OCI-LY3 (cell line): Measurements from ENCODE around the gene CTNNB1.
A peak's percentile ranks its signal among the peaks of the same experiment; 100 is the strongest.

Experiments
- H2AFZ ChIP-seq: fragments of 200-600, 300-600 bp; shearing (Covaris generic); 2 replicates; pipeline ENCODE4 v1.6.0; 2014; ENCODE audit warnings: antibody characterized with exemption, low read depth, low read length
- H3K27ac ChIP-seq: fragments of 200-600, 300-600 bp; sonication (generic); 2 replicates; pipeline ENCODE4 v1.5.1; 2014; ENCODE audit warnings: mild to moderate bottlenecking, low read length, moderate library complexity, mixed read lengths
- H3K27me3 ChIP-seq: fragments of 200-600, 300-600 bp; sonication (generic); 2 replicates; pipeline ENCODE4 v1.6.1; 2014; ENCODE audit warnings: low read depth, low read length, mixed read lengths
- H3K36me3 ChIP-seq: fragments of 200-600, 300-600 bp; sonication (generic); replicated peaks from 2 replicates; pipeline ENCODE3; 2014; ENCODE audit warnings: low read depth, low read length, mixed read lengths
- H3K4me1 ChIP-seq: fragments of 300-600, 200-600 bp; sonication (generic); 2 replicates; pipeline ENCODE4 v1.6.1; 2014; ENCODE audit warnings: low read length, mixed read lengths
- H3K4me2 ChIP-seq: fragments of 200-600, 300-600 bp; sonication (generic); 2 replicates; pipeline ENCODE4 v1.6.1; 2014; ENCODE audit warnings: low read length, mixed read lengths
- H3K4me3 ChIP-seq: fragments of 300-600, 200-600 bp; sonication (generic); 2 replicates; pipeline ENCODE4 v1.5.1; 2014; ENCODE audit warnings: antibody characterized with exemption, mild to moderate bottlenecking, low read length, moderate library complexity
- H3K79me2 ChIP-seq: fragments of 300-600, 200-600 bp; shearing (Covaris generic); 2 replicates; pipeline ENCODE4 v1.6.1; 2014; ENCODE audit warnings: mild to moderate bottlenecking, low read length, mixed read lengths
- H3K9ac ChIP-seq: fragments of 300-600, 200-600 bp; shearing (Covaris generic); 2 replicates; pipeline ENCODE4 v1.6.0; 2014; ENCODE audit warnings: mild to moderate bottlenecking, low read length, moderate library complexity
- H3K9me3 ChIP-seq: fragments of 200-600, 300-600 bp; shearing (Covaris generic); 2 replicates; pipeline ENCODE4 v1.6.1; 2014; ENCODE audit warnings: low read length, mixed read lengths; ENCODE audit not compliant: insufficient read depth
- H4K20me1 ChIP-seq: fragments of 200-600, 300-600 bp; sonication (generic); 2 replicates; pipeline ENCODE4 v1.6.1; 2016; ENCODE audit warnings: low read length, mixed read lengths; ENCODE audit not compliant: insufficient read depth
- EZH2phosphoT487 ChIP-seq: fragments of 200-600 bp; shearing (Covaris generic); IDR thresholded peaks from 2 replicates; pipeline ENCODE4 v1.6.1; 2018; ENCODE audit warnings: antibody characterized with exemption, mixed run types, low read depth
- TF ChIP-seq, protein P1 (sequence below): fragments of 200-600, 300-600 bp; sonication (generic); IDR thresholded peaks from 2 replicates; pipeline ENCODE4 v1.5.1; 2014; ENCODE audit warnings: antibody characterized with exemption, low read length, low read depth

The CTNNB1 gene

DNA sequence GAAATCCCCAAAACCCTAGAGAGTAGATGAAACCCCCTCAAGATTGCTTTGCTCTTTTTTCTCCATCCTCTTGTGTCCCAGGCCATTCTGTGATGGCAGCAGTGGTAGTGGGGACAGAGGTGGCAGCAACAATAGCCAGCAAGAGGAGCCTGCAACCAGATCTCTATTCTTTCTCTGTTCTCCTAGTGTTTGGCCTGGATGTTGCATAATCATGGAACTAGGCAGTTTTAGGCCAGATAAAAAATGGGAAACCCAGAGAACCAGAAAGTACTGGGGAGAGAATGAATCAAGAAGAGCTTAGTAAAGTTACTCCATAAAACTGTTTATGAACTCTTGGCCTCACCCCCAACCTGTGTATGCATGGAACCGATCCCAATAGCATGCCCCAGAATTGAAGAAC, 52.3 kb downstream of the CTNNB1 start:
- H4K20me1 ChIP-seq, result no peaks in the 10 kb centered on the region
- TF ChIP-seq EZH2phosphoT487, result no peak
- TF ChIP-seq, protein P1, sequence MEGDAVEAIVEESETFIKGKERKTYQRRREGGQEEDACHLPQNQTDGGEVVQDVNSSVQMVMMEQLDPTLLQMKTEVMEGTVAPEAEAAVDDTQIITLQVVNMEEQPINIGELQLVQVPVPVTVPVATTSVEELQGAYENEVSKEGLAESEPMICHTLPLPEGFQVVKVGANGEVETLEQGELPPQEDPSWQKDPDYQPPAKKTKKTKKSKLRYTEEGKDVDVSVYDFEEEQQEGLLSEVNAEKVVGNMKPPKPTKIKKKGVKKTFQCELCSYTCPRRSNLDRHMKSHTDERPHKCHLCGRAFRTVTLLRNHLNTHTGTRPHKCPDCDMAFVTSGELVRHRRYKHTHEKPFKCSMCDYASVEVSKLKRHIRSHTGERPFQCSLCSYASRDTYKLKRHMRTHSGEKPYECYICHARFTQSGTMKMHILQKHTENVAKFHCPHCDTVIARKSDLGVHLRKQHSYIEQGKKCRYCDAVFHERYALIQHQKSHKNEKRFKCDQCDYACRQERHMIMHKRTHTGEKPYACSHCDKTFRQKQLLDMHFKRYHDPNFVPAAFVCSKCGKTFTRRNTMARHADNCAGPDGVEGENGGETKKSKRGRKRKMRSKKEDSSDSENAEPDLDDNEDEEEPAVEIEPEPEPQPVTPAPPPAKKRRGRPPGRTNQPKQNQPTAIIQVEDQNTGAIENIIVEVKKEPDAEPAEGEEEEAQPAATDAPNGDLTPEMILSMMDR, result no peak
- peaks cover 19% of the 10 kb centered on the region for H3K4me1 ChIP-seq
- H3K4me3 ChIP-seq, result no peak overlapping the region
- H3K79me2 ChIP-seq, result no peaks in the 10 kb centered on the region
- H3K27ac ChIP-seq, result no peak overlapping the region
- no peaks in the 10 kb centered on the region for H3K36me3 ChIP-seq
- H3K9ac ChIP-seq, result no peak overlapping the region
- H3K9me3 ChIP-seq, result no peaks in the 10 kb centered on the region
- H2AFZ ChIP-seq, result no peak overlapping the region
- H3K27me3 ChIP-seq, result no peaks in the 10 kb centered on the region
- 0 out of 2 replicates have a peak overlapping the region, but pooled peaks have one; percentile 11 for H3K4me2 ChIP-seq

- Histone ChIP-seq H2AFZ (no peak overlapping the region), H3K4me1 (no peaks in the 10 kb centered on the region), H4K20me1 (no peaks in the 10 kb centered on the region), H3K27ac (no peak overlapping the region), H3K4me2 (no peak overlapping the region), H3K9ac (no peak overlapping the region), H3K79me2 (no peaks in the 10 kb centered on the region), H3K4me3 (no peak overlapping the region), H3K9me3 (no peaks in the 10 kb centered on the region), H3K27me3 (no peaks in the 10 kb centered on the region), H3K36me3 (no peaks in the 10 kb centered on the region)
- TF ChIP-seq, protein P1, result no peak
- TF ChIP-seq EZH2phosphoT487, result no peak
Observed at GRCh38 chr3:41258239-41258800, 59.0 kb downstream of the CTNNB1 start.

DNA sequence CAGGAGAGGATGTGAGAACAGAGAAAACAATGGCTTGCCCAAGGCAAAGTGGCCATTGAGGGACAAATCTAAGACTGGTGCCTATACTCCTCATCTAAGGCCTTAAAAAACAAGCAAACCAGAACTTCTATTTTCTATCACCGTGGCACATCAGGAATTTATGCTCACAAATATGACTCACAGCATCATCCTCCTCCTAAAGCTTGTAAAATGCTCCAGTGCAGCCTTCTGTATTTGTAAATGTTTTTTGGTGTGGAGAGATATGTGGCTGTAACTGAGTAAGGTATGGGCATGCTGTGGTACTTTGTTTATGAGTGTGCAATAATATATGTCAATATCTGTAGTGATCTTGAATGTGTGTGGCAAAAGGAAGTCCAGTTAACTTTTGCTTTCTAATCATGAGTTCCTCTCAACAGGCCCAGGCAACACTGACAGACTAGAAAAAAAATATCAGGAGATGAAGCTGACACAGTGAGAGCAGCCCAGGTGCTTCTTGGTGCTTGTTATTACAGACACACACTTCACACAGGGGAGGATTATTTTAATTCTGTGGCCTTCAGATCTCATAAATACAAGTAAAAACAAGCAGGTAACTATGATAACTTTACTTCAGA, 60.3 kb downstream of the CTNNB1 start:
- TF ChIP-seq EZH2phosphoT487, result no peak
- TF ChIP-seq, protein P1, result no peak
- Histone ChIP-seq H3K4me1 (no peaks in the 10 kb centered on the region), H3K79me2 (no peaks in the 10 kb centered on the region), H3K4me3 (no peak overlapping the region), H4K20me1 (no peaks in the 10 kb centered on the region), H3K9ac (no peak overlapping the region), H3K27ac (no peak overlapping the region), H3K9me3 (no peaks in the 10 kb centered on the region), H3K36me3 (no peaks in the 10 kb centered on the region), H2AFZ (no peak overlapping the region), H3K27me3 (no peaks in the 10 kb centered on the region), H3K4me2 (no peak overlapping the region)

DNA sequence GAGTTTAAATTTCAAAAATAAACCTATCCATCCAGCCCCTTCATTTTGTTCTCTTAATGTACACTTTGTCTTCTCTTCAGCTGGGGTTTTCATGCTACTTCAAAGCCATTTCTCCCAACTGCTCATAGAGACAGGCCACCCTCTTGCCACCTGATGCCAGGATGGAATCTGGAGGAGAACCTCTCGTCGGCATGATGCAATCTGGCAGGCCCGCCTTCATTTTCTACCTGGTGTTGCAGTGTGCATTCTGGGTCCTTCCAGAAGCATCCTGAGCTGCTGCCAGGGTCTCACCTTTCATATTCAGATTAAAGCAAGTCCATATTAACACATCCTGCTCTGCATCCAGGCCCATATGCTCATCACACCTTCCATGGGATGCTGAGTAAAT, 60.8 kb downstream of the CTNNB1 start:
- Histone ChIP-seq H3K27ac (no peak overlapping the region), H3K4me2 (no peak overlapping the region), H3K79me2 (no peaks in the 10 kb centered on the region), H3K27me3 (no peaks in the 10 kb centered on the region), H3K4me3 (no peak overlapping the region), H3K4me1 (no peaks in the 10 kb centered on the region), H3K9ac (no peak overlapping the region), H3K36me3 (no peaks in the 10 kb centered on the region), H2AFZ (no peak overlapping the region), H3K9me3 (no peaks in the 10 kb centered on the region), H4K20me1 (no peaks in the 10 kb centered on the region)
- TF ChIP-seq, protein P1, result no peak
- TF ChIP-seq EZH2phosphoT487, result no peak
